Stimulated activated CD8-positive, alpha-beta memory T cell treated with anti-CD3 and anti-CD28 coated beads, Interleukin-2, amount 100 ng/mL, for 48 hours (primary cell): ENCODE results near the gene LRRC4.

Source experiments
- DNase-seq, 2 donors: peaks; one replicate each; pipeline ENCODE4 v3.0.0-alpha.2; 2020; ENCODE audit warnings: low read depth in 2 of 2

The LRRC4 gene

GRCh38 chr7:127979113-127979727 lies 52.0 kb downstream of the LRRC4 start:
- DNase-seq: no peak

DNA sequence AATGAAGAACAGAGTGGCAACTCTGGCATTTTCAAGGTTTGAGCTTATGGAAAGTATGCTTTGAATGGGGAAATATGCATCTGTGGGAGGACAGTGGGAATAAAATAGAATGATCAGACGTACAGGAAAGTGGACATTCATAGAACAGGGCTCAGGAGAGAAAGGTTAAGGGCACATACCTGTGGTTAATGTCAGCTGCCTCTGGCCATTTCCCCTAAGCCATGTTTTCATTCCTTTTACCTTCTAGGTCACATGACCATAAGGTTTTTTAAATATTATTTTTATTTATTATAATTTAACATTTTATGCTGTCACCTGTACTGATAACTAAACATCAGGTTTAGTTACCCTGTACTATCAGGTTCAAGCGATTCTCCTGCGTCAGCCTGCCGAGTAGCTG lies 52.8 kb downstream of the LRRC4 start:
- no peak for DNase-seq
